Inferior parietal cortex (tissue), 1 donor: ENCODE results near the gene FBXL12.
"Not testable (repeated sequence)": the region's sequence is repeated elsewhere in the genome, so short reads cannot be mapped to it uniquely, and the experiment has no call there.

ENCODE experiments used
- DNase-seq: peaks from one replicate; pipeline ENCODE4 v3.0.0-alpha.2; 2016; ENCODE audit errors: extremely low spot score

FBXL12 gene

GRCh38 chr19:9839415-9839814 is 20.5 kb upstream of the FBXL12 start:
- DNase-seq = no peak

- no peak for DNase-seq
Measured at GRCh38 chr19:9838324-9838723, 19.4 kb upstream of the FBXL12 start.

- DNase-seq = no peak
Measured at GRCh38 chr19:9836021-9836420, 17.1 kb upstream of the FBXL12 start.

- DNase-seq = no peak
Measured at GRCh38 chr19:9835507-9835949, 16.6 kb upstream of the FBXL12 start.

- peak; percentile 98 for DNase-seq
Measured at GRCh38 chr19:9834726-9835506, 16.0 kb upstream of the FBXL12 start, which contains the start of gene PIN1. Gene PIN1 (plus strand): TSS chr19:9835318. CDS start chr19:9835345, 27 bp downstream.

- DNase-seq = no peak
Measured at GRCh38 chr19:9834307-9834725, 15.4 kb upstream of the FBXL12 start.

- no peak for DNase-seq
Measured at GRCh38 chr19:9828551-9829063, 9.7 kb upstream of the FBXL12 start.

GRCh38 chr19:9827289-9828238 is 8.7 kb upstream of the FBXL12 start, which contains the start of gene UBL5:
Gene UBL5 (plus strand): TSS chr19:9827918. CDS start chr19:9828338, 420 bp downstream.
- peak; percentile 97 for DNase-seq

GRCh38 chr19:9823816-9824215 is 4.9 kb upstream of the FBXL12 start:
- DNase-seq = no peak

- DNase-seq = not testable (repeated sequence)
Measured at GRCh38 chr19:9820034-9820433, 1.2 kb upstream of the FBXL12 start.

- no peak for DNase-seq
Measured at GRCh38 chr19:9819596-9819909, 674 bp upstream of the FBXL12 start.

- DNase-seq = no peak
Measured at GRCh38 chr19:9818175-9818733, 625 bp downstream of the FBXL12 start.

- DNase-seq = no peak
Measured at GRCh38 chr19:9811139-9811538, 7.7 kb downstream of the FBXL12 start.

GRCh38 chr19:9808855-9809824 is 9.7 kb downstream of the FBXL12 start:
- no peak for DNase-seq

GRCh38 chr19:9806803-9807202 is 12.1 kb downstream of the FBXL12 start:
- no peak for DNase-seq

GRCh38 chr19:9801976-9802375 is 16.9 kb downstream of the FBXL12 start:
- DNase-seq = no peak

- DNase-seq = no peak
Measured at GRCh38 chr19:9799162-9799561, 19.7 kb downstream of the FBXL12 start.

GRCh38 chr19:9797871-9798270 is 21.0 kb downstream of the FBXL12 start:
- DNase-seq = no peak

GRCh38 chr19:9796113-9796773 is 22.6 kb downstream of the FBXL12 start:
- peak; percentile 95 for DNase-seq

GRCh38 chr19:9793071-9793591 is 25.7 kb downstream of the FBXL12 start:
- peak; percentile 18 for DNase-seq
